Stimulated activated CD4-positive, alpha-beta T cell treated with anti-CD3 and anti-CD28 coated beads, Interleukin-4, amount 100 ng/mL, for 24 hours (primary cell): ENCODE results near the gene NRP2.
A peak's percentile ranks its signal among the peaks of the same experiment; 100 is the strongest.

Experiments
- DNase-seq: peaks from one replicate; pipeline ENCODE4 v3.0.0-alpha.2; 2020

Gene NRP2, protein sequence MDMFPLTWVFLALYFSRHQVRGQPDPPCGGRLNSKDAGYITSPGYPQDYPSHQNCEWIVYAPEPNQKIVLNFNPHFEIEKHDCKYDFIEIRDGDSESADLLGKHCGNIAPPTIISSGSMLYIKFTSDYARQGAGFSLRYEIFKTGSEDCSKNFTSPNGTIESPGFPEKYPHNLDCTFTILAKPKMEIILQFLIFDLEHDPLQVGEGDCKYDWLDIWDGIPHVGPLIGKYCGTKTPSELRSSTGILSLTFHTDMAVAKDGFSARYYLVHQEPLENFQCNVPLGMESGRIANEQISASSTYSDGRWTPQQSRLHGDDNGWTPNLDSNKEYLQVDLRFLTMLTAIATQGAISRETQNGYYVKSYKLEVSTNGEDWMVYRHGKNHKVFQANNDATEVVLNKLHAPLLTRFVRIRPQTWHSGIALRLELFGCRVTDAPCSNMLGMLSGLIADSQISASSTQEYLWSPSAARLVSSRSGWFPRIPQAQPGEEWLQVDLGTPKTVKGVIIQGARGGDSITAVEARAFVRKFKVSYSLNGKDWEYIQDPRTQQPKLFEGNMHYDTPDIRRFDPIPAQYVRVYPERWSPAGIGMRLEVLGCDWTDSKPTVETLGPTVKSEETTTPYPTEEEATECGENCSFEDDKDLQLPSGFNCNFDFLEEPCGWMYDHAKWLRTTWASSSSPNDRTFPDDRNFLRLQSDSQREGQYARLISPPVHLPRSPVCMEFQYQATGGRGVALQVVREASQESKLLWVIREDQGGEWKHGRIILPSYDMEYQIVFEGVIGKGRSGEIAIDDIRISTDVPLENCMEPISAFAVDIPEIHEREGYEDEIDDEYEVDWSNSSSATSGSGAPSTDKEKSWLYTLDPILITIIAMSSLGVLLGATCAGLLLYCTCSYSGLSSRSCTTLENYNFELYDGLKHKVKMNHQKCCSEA

DNA sequence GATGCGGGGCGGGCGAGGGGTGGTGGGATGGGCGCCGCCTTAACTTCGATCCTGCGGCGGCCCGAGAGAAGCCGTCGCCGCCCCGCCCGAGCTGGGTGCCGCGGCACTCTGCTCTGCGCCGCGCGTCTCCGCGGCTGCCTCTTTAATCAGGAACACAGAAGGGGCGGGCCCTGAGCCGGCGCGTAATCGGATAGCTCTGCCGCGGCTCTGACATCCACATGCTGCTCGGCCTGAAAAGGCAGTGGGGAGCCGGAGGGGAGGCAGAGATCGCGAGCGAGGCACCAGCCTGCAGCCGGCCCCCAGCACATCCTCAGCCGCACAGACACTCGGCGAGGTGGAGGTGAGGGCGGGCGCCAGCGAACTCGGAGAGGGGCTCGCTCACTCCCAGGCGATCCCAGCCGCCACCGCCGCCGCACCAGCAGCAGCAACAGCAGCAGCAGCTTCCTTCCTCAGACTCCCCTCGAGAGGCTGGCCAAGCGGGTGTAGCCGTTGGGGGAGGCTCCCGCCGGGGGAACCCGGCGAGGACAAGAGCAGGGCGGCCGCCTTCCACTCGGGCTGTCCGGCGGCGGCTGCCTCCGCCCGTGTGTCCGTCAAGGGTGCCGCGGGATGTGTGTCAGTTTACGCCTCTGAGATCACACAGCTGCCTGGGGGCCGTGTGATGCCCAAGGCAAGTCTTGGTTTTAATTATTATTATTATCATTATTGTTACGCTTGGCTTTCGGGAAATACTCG, at the start of gene NRP2:
NRP2 (plus strand) TSS at position 263 of the 732 bp plus-strand sequence. CDS start 790 bp downstream, outside the sequence.
- DNase-seq = peak; percentile 57

DNA sequence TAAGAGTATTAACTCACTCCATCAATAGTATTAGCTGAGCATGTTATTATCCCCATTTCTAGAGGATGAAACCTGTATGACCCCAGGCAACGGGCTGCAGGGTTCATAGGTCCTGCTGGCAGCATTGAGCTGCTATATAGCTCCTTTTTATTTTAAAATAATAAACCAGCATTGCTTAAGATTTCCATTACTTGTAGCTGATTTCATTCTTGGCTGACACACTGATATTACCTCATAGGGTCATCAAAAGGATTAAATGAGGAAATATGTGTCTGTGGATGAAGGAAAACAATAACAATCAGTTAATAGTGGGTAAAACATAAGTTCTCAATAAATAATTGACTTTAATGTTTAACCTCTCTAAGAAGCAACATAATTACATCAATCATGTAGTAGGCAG, 48.3 kb upstream of the NRP2 start:
- DNase-seq = no peak

DNA sequence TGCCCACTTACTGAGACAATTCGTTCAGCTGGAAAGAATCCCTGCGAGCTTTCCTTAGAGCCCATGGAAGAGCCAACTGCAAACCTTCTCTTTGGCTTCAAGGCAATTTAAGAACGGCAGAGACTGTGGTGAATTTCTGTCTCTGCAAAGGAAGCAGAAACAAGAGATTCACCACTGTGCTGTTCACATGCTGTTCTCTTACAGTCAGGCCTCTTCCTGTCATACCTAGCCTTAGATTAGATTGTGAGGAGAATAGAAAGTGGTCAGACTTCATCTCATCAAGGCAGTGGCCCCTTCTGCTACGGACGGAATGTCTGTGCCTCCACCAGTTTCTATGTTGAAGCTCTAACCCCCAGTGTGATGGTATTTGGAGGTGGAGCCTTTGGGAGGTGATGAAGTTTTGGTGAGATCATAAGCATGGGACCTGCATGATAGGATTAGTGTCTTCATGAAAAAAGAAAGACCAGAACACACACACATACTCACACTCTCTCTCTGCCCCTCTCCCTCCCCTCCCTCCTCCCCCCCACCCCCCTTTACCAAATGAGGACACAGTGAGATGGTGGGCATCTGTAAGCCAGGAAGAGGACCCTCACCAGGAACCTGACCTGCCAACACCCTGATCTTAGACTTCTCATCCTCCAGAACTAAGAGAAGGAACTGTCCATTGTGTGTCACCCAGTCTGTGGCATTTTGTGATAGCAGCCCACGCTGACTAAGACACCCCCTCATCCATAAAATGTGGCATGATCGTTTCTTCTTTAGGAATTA, 45.6 kb upstream of the NRP2 start:
- no peak for DNase-seq

DNA sequence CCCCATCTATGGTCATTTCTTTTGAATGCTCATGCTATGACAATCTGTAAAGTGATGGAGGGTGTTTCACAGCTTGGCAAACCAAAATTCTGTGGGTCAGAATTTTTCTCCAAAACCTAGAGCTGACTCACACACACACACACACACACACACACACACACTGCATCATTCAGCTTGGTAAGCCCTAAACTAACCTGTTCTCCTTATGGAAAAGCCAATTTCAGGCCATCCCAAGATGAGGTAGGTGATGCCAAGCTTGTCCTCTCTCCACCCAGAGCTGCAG, 45.0 kb upstream of the NRP2 start:
- no peak for DNase-seq

DNA sequence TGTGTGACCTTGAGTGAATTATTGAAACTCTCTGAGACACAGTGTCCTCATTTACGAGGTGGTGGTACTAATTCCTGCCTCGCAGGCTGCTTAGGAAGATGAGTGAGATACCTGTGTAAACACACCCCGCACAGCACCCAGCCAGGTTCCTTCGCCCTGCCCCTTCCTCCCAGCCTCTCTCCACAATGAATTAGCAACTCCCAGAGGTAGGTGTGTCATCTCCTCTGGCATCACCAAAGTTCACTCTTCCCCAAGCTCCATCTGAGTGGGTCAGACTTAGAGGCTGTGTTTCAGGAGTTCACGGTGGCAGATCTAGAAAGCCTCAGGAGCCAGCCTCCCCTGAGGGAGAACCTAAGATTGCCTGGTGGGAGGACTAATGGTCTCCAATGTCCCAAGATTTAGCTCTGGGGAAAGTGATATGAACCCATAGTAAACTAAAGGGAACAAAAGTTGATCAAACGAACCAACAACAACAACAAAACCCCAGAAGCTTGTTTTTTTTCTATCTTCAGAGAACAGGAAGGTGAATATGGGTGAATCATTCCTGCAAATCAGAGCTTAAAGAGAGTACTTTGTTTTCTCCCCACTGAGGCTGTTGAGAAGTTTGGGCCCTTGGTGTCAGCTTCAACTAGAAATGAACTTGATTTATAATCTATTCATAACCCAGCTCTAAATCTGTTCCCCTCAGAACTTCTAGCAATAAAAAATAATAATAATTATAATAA, 44.4 kb upstream of the NRP2 start:
- DNase-seq = no peak

DNA sequence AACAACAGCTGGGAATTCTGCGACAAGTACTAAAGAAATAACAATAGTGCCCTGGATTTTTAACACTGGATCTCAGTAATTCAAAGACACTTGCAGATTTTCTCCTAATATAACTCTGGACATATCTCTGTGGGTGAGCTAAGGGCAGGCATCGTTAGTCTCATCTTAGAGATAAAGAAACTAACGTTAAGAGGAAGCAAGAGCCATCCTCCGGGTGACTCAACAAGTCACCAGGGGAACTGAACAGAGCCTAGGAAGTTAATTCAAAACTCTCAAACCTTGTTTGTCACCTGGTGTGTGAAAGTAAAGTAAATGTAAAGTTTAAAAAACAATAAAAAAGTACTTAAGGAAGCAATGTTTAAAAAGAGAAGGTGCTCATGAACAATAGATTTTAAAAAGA, 41.6 kb upstream of the NRP2 start:
- no peak for DNase-seq

DNA sequence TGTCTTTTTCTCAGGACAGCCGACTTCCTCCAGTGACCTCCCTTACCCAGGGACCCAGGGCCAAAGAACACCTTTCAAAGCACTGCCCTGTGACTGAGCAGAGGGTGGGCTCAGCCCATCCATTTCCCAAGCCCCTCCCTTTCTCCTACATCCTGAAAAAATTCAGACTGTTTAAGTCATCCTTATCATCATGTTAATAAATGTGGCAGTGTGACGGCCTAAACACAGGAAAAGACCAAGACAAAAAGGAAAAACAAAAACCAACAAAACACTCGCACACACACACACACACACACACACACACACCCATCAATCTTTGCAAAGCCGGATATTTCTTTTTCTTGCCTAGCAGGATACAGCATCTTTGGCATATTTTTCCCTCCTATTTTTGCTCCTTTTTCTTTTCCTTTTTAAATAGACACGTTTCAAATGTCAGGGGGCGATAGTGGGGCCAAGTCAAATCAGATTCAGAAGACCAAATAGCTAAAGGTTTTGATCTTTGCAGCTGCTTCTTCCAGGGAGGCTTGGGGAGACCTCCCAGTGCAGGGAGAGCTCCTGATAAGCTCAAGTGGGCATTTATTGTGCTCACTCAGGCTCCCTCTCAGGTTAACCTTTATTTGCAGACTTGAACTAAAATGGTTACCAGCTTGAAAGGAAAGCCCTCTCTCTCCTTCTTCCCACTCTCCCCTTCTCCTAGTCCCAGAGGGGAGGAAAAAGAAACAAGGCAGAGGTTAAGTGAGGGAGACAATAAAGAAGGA, 39.5 kb upstream of the NRP2 start:
- no peak for DNase-seq

DNA sequence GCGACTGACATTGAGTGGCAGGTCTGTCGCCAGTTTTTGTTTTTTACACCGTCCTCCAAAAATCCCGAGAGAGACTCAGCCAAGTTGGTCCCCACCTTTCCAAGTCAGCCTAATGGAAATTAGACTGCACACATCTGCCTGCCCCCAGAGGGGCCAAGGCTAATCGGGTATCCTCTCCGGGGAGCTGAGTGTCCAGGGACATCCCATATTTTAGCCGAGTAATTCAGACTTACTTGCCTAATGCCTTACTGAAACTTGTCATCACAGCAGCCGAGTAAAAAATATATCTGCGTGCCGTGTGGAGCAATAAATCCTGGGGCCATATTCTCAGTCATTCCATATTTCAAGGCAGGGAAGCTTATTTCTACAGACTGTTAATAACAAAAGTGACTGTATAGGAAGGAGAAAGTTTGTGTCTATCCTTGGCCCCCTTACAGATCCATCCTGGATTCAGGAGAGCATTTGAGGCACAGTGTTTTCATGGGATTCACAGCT, 38.9 kb upstream of the NRP2 start:
- DNase-seq = no peak

DNA sequence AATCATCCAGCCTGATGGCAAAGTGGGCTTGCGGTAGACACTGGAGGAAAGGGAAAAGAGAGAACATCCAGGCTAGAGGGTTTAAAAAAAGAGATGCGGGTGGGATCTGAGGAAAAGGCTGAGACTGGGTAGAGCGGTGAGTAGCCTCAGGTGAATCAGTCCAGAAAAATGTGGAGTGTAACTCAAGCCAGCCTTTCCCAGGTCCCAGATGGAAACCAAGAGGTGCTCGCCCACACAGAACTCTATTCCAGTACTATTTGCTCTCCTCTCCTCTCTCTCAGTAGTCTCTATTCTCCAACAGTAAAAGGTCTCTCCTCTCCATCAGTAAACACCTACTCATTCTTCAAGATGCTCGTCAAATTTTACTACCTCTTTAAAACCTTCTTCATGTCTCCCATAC, 38.3 kb upstream of the NRP2 start:
- no peak for DNase-seq

DNA sequence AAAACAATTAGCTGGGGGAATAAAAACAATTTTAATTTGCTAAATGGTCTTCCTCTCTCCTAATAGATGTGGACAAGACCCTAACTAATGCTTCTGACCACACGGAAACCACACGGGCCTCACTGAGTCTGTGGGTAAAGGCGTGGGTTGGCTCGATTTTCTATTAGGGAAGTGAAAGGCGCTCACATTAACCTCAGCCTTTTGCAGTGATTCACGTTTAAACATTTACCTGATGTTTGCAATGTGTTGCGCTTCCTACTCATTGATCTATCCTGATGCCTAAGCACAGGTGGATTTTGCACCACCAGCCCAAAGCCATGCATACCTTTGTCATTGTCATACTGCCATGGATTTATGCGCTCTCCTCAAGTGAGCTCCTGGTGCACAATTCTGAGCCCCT, 35.6 kb upstream of the NRP2 start:
- no peak for DNase-seq

DNA sequence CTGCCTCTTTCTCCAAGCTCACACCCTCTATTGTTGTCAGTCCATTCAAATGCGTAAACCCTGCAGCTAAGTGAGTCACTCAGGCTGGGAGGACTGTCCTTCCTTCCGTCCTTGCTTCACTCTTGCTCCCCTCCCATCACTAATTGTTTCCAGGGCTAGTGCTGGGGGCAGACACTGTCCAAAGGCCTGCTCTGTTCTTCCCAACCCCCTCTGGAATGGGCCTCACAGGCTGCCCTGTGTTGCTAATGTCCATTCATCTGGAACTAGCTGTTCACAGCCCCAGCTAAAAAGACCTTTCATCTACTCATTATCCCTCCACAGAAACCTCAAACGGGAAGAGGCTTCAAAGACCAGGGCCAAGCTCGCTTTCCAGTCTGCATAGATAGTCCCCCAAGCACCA, 31.9 kb upstream of the NRP2 start:
- DNase-seq = no peak

DNA sequence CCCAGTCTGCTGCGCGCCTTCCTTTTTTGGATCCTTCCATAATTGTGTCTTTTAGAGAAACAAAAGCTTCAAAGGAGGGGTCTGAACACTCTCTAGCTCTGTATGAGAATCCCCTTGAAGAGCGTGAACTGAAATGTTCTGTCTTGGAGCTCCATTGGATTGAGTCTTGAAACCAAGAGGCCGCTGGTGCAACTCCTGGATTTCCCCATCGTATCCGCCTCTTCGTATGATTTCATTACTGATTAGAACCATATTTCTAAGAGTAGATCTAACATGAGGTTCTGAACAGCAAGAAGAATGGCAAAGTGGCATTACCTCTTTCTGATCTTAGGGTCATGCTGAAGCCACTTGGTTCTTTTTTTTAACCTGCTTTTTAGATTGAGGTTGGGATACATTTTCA, 31.4 kb upstream of the NRP2 start:
- no peak for DNase-seq

DNA sequence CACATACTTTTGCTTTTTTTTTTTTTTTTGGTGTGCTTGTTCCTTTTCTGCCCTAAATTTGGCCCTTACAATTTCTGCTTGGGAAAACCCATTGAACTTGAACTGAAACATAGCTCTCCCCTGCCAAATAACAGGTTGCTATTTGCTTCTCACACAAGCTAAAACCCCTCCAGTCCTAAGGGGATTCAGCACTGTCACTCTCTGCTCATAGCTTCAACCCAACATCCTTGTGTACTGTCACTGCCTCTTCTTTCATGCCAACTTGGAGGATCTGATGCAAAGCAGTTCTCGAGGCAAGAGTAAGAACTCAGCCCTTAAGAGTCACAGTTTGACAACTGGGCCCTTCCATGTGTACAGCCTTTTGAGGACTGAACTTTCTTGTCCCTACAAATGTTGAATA, 30.6 kb upstream of the NRP2 start:
- no peak for DNase-seq

DNA sequence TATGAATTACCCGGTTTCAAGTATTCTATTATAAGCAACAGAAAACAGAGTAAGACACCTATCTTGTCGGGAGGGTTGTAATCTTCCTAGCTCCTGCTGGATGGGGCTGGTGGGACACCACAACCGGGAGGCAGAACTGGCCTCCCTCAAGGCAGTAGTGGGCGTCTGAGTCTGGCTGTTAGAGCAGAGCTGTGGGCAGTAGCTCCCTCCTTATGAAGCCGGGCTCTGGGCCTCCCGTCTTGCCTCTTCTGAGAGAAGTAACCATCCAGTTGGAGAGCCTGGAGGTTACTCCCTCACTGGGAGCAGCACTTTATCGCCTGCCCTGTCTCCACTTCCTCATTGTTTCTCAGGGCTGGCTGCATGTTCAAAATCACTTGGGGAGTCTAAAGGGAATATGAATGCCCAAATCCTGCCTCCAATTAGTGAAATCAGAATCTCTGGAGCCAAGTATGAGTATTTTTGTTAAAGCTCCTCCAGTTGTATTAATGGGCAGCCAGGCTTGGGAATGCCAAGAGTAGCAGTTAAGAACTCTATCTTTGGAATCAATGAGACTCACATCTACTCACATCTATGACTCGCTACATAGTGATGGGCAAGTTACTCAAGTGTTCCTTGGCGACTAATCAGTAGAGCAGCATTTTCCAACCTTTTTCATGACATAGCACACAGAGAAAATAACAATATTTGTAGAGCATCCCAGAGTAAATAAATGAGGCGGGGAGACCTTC, 27.3 kb upstream of the NRP2 start:
- DNase-seq = no peak

DNA sequence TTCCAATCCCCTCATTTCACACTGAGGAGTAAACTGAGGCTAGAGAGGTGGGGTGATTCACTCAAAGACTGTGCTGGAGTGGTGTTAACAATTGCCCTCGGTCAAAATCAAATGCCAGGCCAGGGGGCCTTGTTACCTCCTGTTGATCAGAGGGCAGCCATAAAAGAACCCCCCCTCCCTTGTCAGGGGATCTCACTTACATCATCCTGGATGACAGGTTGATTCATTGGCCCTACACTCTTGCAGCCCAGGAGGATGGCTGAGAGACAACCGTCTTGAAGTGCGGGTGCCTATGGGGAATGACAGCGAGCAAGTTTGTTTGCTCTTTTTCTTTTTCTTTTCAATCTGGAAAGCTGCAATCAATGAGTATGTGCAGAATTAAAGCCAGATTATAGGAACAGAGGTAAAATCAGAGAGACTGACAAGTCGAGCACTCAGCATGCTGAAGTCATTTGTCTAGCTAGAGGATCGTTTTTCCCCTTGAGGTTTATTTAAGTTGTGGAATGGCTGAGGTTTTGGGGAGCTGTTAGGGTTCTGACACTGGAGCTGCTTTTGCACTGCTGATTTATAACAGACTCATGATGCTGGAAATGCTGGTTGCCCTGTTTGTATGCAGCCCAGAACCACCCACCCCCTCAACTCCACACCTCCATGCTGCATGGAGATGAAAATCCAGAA, 26.4 kb upstream of the NRP2 start:
- no peak for DNase-seq

DNA sequence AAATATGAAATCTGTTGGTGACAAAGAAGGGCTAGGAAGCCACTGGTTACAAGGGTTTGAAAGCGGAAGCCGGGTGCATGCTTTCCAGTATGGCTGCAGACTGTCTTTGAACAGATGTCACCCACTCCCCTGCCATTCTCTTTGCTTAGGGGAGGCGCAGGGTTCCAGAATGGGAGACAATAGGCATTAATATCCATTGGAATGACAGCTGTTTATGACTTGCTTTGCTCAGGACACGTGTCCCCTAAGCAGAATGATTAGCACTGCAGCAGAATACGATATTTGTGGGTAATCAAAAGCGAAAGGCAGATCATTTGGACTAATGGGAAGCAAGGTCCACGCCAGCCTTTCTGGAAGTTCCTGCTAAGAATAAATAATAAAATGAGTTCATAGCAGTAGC, 25.8 kb upstream of the NRP2 start:
- no peak for DNase-seq

DNA sequence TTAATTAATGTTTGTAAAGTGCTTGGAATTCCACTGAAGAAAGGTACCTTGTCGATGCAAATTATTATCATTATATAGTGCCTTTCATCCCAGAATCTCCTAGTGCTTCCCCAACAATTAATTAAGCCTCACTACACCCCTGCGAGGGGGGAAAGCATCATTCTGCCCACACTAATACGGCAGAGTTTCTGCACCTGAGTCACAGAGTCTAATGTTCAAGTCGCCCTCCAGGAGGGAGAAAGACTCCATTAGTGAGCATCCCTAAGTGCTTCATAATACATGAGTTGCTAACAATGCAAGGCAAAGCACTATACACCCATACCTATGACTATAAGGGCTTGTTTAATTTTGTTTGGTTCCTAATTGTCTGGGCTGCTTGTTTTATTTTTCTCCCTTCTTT, 25.4 kb upstream of the NRP2 start:
- no peak for DNase-seq

DNA sequence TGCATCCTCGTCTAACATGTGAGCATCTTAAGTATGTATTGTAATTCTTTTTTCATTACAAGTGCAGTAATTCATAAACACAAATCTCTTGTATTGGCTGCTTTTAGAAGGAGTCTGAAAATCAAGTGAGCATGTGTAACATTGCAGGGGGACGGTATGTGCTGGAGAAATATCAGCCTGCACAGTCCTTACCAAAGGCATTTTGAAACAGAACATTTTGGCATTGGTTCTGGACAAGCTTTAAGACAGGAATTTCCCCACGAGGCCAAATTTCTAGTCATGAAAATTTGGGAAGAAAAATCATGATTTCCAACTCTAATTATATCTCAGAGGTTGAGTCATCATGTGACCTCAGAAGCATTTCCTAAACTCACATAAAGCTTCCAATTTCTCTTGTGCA, 24.7 kb upstream of the NRP2 start:
- DNase-seq = no peak

DNA sequence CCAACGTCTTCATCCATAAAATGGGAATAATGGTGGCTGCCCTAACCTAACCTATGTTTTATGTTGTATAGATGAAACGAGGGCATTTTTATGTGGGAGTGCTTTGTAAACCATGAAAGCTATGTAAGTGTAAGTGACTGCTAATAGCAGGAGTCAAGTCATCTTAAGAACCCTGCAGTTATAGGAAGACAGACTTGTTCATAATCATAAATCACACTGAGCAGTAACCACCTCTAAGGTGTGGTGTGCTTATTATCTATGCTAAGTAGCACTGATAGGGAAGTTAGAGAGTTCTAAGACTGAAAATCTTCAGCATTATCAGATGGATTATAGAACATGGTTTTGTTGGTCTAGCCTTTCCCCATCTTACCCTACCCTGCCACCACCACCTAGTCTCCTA, 24.2 kb upstream of the NRP2 start:
- DNase-seq = no peak

DNA sequence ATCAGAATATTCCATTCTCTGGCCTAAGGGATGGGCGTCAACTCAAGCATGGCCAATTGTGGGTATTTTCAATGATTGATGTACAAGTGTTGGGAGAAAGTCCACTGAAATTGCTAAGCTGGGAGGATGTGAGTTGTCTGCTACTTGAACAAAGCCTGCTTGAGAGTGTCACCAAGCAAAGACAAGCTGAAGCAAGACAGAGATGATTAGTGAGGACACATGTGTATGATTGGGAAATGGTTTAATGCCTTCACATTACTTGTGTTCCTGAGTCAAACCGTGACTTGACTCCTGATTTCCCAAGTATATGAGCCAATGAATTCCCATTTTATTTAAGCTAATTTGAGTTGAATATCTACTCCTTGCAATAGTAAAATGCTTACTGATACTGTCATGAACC, 23.7 kb upstream of the NRP2 start:
- DNase-seq = no peak
